ENCODE measurements around the gene EEIG1. TPM values are rescaled to one million over a fixed set of nuclear protein-coding genes. Genes with fewer than 3 reads are reported as not detected.
A peak's percentile ranks its signal among the peaks of the same experiment; 100 is the strongest.

Gene EEIG1
- total RNA-seq, 1 donor from 2014 or later = 71.1 TPM

DNA sequence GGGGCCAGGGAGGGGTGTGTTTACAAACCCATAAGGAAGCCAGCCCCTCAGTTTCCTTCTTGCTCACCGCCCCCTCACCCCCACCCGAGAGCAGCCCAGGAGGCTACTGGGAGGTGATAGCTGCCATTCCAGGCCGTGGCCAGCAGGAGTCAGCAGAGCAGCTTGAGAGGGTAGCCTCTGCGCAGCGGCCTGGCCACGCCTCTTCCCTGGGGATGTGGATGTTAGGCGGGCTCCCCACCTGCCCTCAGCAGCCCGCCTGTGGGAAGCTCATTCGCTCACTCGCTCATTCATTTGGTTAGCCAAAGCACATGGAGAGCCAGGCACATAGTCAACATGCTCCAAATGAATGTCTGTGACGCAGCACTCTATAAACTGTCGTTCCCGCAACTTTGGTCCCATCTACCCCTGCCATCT lies 37.1 kb downstream of the EEIG1 start:
- Mint-ChIP-seq H3K27me3 (ENCODE audit: low read depth) (no peaks in the 10 kb centered on the region), H3K4me1 (peaks cover 29% of the 10 kb centered on the region), H3K36me3 (ENCODE audit: low read depth) (peaks cover 6% of the 10 kb centered on the region), H3K27ac (ENCODE audit: unreplicated experiment) (no peak overlapping the region), H3K4me3 (peak overlapping the region; percentile 76), H3K9me3 (no peaks in the 10 kb centered on the region)
- TF ChIP-seq, protein P1, sequence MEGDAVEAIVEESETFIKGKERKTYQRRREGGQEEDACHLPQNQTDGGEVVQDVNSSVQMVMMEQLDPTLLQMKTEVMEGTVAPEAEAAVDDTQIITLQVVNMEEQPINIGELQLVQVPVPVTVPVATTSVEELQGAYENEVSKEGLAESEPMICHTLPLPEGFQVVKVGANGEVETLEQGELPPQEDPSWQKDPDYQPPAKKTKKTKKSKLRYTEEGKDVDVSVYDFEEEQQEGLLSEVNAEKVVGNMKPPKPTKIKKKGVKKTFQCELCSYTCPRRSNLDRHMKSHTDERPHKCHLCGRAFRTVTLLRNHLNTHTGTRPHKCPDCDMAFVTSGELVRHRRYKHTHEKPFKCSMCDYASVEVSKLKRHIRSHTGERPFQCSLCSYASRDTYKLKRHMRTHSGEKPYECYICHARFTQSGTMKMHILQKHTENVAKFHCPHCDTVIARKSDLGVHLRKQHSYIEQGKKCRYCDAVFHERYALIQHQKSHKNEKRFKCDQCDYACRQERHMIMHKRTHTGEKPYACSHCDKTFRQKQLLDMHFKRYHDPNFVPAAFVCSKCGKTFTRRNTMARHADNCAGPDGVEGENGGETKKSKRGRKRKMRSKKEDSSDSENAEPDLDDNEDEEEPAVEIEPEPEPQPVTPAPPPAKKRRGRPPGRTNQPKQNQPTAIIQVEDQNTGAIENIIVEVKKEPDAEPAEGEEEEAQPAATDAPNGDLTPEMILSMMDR (conservative IDR thresholded peaks at IDR 0.05) = peak; percentile 84
- DNase-seq (ENCODE audit: low read depth, low spot score) = peak; percentile 79

DNA sequence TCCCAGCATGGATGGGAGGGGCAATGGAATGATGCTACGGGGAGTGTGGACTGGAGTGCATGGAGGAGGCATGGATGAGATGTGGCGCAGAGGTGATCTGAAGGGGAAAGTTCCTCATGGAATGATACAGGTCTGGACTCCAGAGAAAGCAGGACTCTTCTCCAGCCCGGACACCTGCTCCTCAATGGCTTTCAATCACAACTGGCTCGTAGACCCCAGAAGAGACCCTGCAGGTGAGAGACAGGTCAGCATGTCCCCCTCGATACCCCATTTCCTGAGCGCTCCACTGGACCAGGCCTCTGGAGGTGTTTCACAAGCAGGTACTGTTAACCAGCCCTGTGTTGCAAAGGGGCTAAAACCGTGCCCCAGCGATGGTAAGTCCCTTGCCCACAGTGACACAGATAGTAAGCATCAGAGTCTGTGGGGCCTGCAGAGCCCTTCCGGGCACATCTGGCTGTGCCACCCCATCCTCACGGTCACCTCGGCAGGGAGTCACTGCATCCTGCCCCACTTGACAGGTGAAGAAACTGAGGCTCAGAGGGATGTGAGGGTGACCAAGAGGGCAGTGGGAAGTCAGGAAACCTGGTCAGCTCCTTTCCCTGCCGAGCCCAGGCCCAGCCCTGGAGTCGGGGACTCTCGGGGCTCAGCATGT lies 37.7 kb downstream of the EEIG1 start:
- peaks cover 6% of the 10 kb centered on the region for H3K36me3 Mint-ChIP-seq (ENCODE audit: low read depth)
- H3K4me3 Mint-ChIP-seq = peak overlapping the region; percentile 61
- no peaks in the 10 kb centered on the region for H3K27me3 Mint-ChIP-seq (ENCODE audit: low read depth)
- H3K9me3 Mint-ChIP-seq = no peaks in the 10 kb centered on the region
- no peak overlapping the region for H3K27ac Mint-ChIP-seq (ENCODE audit: unreplicated experiment)
- DNase-seq (ENCODE audit: low read depth, low spot score) = no peak
- TF ChIP-seq, protein P1 (conservative IDR thresholded peaks at IDR 0.05) = no peak
- H3K4me1 Mint-ChIP-seq = peaks cover 29% of the 10 kb centered on the region

DNA sequence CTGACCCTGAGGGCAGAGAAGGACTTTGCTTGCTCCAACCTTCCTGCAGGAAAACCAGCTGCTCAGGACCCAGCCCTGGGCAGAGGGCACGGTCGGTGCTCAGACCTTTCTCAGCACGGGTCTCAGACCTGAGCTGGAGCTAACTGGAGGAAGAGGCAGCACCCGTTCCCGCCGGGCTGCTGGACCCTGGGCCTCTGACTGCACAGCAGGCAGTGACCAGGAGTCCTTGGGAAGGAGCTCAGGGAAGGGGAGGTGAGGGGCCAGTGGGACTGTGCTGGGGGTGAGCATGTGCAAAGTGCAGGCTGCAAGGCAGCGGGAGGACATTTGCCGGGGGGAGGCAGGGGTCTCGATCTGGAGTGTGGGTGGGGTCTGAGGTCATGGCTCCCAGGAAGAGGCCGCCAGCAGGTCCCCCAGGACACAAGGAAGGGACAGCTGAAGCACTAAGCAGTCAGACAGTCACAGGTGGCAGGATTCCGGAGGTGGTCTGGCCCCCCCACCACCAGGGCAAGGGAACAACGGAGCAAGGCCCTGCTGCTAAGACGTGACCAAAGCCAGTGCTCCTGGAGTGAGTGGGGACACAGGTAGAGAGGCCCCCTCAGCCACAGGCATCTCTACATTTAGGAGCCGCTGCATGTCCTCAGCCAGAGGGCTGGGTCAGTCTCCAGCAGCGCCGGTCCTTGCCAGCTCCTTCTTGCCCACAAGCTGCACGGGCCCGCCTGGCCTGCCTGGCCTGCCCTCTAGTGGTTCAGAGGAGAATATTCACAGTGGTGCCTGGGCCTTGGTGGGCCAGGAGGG lies 38.4 kb downstream of the EEIG1 start:
- Mint-ChIP-seq H3K27ac (ENCODE audit: unreplicated experiment) (no peak overlapping the region), H3K4me1 (peaks cover 31% of the 10 kb centered on the region), H3K27me3 (ENCODE audit: low read depth) (peaks cover 4% of the 10 kb centered on the region), H3K36me3 (ENCODE audit: low read depth) (peaks cover 6% of the 10 kb centered on the region), H3K9me3 (no peaks in the 10 kb centered on the region), H3K4me3 (peak overlapping the region; percentile 61)
- peak; percentile 65 for DNase-seq (ENCODE audit: low read depth, low spot score)
- TF ChIP-seq, protein P1 (conservative IDR thresholded peaks at IDR 0.05) = peak; percentile 86

DNA sequence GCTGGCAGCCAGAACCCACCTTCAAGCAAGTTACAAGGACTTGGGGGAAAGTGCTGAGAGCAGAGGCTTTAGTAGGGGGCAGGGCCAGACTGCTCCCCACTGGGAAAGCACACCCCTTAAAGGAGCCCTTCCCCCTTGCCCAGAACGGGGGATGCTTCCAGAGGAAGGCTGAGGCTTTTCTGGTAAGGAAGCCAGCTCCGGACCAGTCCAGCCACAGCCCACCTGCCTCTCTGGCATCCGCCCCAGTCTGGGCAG lies 38.9 kb downstream of the EEIG1 start:
- H3K4me3 Mint-ChIP-seq = no peak overlapping the region
- H3K4me1 Mint-ChIP-seq = peaks cover 31% of the 10 kb centered on the region
- TF ChIP-seq, protein P1 (conservative IDR thresholded peaks at IDR 0.05) = no peak
- DNase-seq (ENCODE audit: low read depth, low spot score) = no peak
- peaks cover 4% of the 10 kb centered on the region for H3K27me3 Mint-ChIP-seq (ENCODE audit: low read depth)
- no peaks in the 10 kb centered on the region for H3K9me3 Mint-ChIP-seq
- peaks cover 6% of the 10 kb centered on the region for H3K36me3 Mint-ChIP-seq (ENCODE audit: low read depth)
- no peak overlapping the region for H3K27ac Mint-ChIP-seq (ENCODE audit: unreplicated experiment)

DNA sequence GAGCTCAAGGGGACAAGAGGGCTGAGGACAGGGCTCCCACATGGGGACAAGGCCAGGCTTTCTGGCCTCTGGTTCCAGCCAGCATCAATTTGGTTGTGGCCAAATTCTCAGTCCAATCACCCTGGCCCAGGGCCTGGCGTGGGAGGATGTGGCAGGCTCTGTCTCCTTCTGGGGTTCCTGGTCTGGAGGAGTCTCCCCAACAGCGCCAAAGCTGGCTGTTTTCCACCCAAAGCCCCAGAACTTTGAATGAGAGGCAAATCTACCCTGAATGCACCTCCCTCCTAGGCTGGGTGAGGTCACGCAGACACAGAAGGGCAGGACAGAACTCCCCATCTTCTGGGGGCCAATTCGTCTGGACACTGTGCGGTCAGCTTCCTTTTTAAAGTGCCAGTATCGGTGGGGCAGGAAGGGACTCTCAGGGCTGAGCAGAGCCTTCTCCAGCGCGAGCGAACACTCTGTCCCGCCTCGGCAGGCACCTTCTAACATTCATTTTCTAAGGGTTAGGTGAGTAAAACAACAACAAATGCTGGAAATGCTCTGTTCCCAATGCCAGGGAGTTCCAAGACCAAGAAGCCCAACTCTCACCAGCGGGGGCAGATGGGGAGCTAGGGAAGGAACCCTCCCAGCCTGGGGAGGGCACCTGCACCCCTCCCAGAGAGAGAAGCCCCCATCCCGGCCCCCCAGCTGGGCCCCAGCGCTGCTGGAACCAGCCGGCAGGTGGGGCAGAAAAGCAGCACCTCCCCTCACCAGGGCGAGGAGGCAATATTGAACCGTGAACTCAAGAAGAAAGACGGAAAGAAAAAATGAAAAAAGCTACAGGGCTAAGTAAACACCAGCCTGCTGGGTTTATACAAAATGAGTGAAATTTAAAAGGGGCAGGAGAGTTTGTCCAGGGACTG lies 39.5 kb downstream of the EEIG1 start:
- DNase-seq (ENCODE audit: low read depth, low spot score) = no peak
- no peaks in the 10 kb centered on the region for H3K9me3 Mint-ChIP-seq
- H3K4me3 Mint-ChIP-seq = peak overlapping the region; percentile 39
- H3K27me3 Mint-ChIP-seq (ENCODE audit: low read depth) = peaks cover 4% of the 10 kb centered on the region
- H3K4me1 Mint-ChIP-seq = peaks cover 34% of the 10 kb centered on the region
- TF ChIP-seq, protein P1 (conservative IDR thresholded peaks at IDR 0.05) = no peak
- H3K27ac Mint-ChIP-seq (ENCODE audit: unreplicated experiment) = no peak overlapping the region
- H3K36me3 Mint-ChIP-seq (ENCODE audit: low read depth) = peaks cover 6% of the 10 kb centered on the region

Measured in neural crest cell (in vitro differentiated cells).